OCI-LY7 (cell line): Measurements from ENCODE around the gene MDK. TPM values are rescaled to one million over a fixed set of nuclear protein-coding genes. Genes with fewer than 3 reads are reported as not detected.

Experiments
- BruUV-seq: library from RNA; stranded (reverse); fragments of 400-500 nt; replicated peaks from 2 replicates; lab custom pipeline; 2021; lab: Mats Ljungman, UMichigan
- CTCF ChIA-PET: fragments of 300-600 bp; sonication (Branson Sonifier 250); formaldehyde crosslinking; loops from one replicate; lab custom pipeline; 2022; ENCODE audit warnings: antibody characterized with exemption; ENCODE audit not compliant: unreplicated experiment; lab: Charles Lee
- POLR2A ChIA-PET: fragments of 300-600 bp; sonication (Branson Sonifier 250); formaldehyde crosslinking; loops from one replicate; lab custom pipeline; 2022; ENCODE audit warnings: antibody characterized with exemption; lab: Charles Lee
- DNase-seq: peaks from one replicate; pipeline ENCODE4 v3.0.0-alpha.2; 2015; ENCODE audit warnings: low spot score
- H2AFZ ChIP-seq: fragments of 200-600 bp; sonication (generic), shearing (Covaris generic); 2 replicates; pipeline ENCODE4 v1.6.1; 2014; ENCODE audit warnings: mild to moderate bottlenecking, antibody characterized with exemption, low read length, moderate library complexity
- H3K27ac ChIP-seq: fragments of 200-600 bp; sonication (generic); 2 replicates; pipeline ENCODE4 v1.5.1; 2014; ENCODE audit warnings: mixed run types, low read depth, mild to moderate bottlenecking, moderate library complexity, low read length, inconsistent platforms; ENCODE audit not compliant: poor library complexity, severe bottlenecking
- H3K36me3 ChIP-seq: fragments of 200-600 bp; sonication (generic); 2 replicates; pipeline ENCODE4 v1.6.1; 2014; ENCODE audit warnings: mild to moderate bottlenecking, antibody characterized with exemption, low read length, moderate library complexity, mixed read lengths; ENCODE audit not compliant: insufficient read depth
- H3K4me1 ChIP-seq: fragments of 200-600 bp; sonication (generic); 2 replicates; pipeline ENCODE4 v1.5.1; 2014; ENCODE audit warnings: mild to moderate bottlenecking, low read length; ENCODE audit not compliant: insufficient read depth, poor library complexity, severe bottlenecking
- H3K4me2 ChIP-seq: fragments of 200-600 bp; sonication (generic); 2 replicates; pipeline ENCODE4 v1.6.1; 2014; ENCODE audit warnings: mild to moderate bottlenecking, low read length
- H3K4me3 ChIP-seq: fragments of 200-600 bp; sonication (generic); 2 replicates; pipeline ENCODE4 v1.5.1; 2014; ENCODE audit warnings: mild to moderate bottlenecking, low read depth, low read length; ENCODE audit not compliant: poor library complexity, severe bottlenecking
- H3K79me2 ChIP-seq: fragments of 200-600 bp; sonication (generic); 2 replicates; pipeline ENCODE4 v1.6.1; 2016; ENCODE audit warnings: low read depth, mild to moderate bottlenecking, low read length, moderate library complexity, mixed read lengths; ENCODE audit not compliant: insufficient read depth
- H3K9me2 ChIP-seq: fragments of 200-600 bp; sonication (generic); 2 replicates; pipeline ENCODE4 v1.6.1; 2016; ENCODE audit warnings: mild to moderate bottlenecking, low read length, mixed read lengths; ENCODE audit not compliant: insufficient read depth
- H3K9me3 ChIP-seq: fragments of 200-600 bp; sonication (generic); 2 replicates; pipeline ENCODE4 v1.6.1; 2014; ENCODE audit warnings: mild to moderate bottlenecking, mixed run types, low read length, mixed read lengths
- H4K20me1 ChIP-seq: fragments of 200-600 bp; sonication (generic); 2 replicates; pipeline ENCODE4 v1.6.1; 2014; ENCODE audit warnings: mild to moderate bottlenecking, antibody characterized with exemption, low read length, moderate library complexity, mixed read lengths; ENCODE audit not compliant: insufficient read depth
- CTCF ChIP-seq: fragments of 200-600 bp; sonication (generic); conservative IDR thresholded peaks from 2 replicates; pipeline ENCODE4 v1.5.1; 2014; ENCODE audit warnings: mild to moderate bottlenecking, antibody characterized with exemption, low read length, moderate library complexity, mixed read lengths
- EZH2phosphoT487 ChIP-seq: fragments of 200-600 bp; sonication (generic); IDR thresholded peaks from 2 replicates; pipeline ENCODE4 v1.6.1; 2018; ENCODE audit warnings: low read depth, borderline replicate concordance, mild to moderate bottlenecking, mixed run types, antibody characterized with exemption, low read length, moderate library complexity, mixed read lengths
- intact Hi-C: fragments of 100-400 bp; cut with micrococcal nuclease; formaldehyde crosslinking; loops from one replicate; pipeline ENCODE4 v1.10.0; 2022; ENCODE audit not compliant: unreplicated experiment
- total RNA-seq, 2 experiments: library from RNA; depleted of rRNA in 1 of 2; stranded (reverse); fragments of >200 nt in 1 of 2; shearing (Covaris generic) in 1 of 2; gene quantifications; 2 replicates each; pipeline ENCODE4 v1.2.3, GENCODE V29; 2014 to 2022

MDK gene
- total RNA-seq, 2 experiments from 2014 or later: 5.1 to 6.2 TPM

DNA sequence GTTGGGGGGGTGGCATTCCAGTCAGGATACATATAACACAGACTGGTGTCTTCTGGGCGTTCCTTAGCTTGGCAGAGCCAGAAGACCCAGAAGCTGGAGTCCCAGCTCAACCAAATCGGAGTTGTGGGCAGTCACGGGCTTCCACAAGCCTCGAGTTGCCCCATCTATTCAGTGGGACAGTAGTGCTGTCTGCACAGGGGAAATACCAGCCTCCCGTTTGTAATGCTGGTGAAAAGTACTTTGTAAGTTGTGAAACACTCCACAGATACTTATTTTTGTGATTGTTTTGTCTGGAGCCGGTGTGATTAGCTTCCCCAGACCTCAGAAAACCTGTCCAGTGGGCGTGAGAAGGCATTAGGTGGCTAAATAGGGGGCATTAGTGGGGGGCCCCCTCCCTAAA lies 20.6 kb upstream of the MDK start:
- H2AFZ ChIP-seq: peak overlapping the region; percentile 49; the same call in 1 of the 2 replicates
- H3K79me2 ChIP-seq: peaks cover 36% of the 10 kb centered on the region
- H3K4me1 ChIP-seq: peaks cover 42% of the 10 kb centered on the region
- ChIA-PET CTCF (interaction anchor here (0.6 to 1.5 kb wide), 5 partner anchors 8 to 129 kb away, joined by 3 to 10 read pairs (median 4); no protein-coding TSS in a partner anchor), POLR2A (interaction anchor here (0.6 to 3.5 kb wide), 14 partner anchors 9 to 815 kb away, joined by 3 to 38 read pairs (median 3); partner anchors contain the start of gene DGKZ)
- H3K4me3 ChIP-seq: peak overlapping the region; percentile 77
- H3K27ac ChIP-seq: peak overlapping the region; percentile 82
- H4K20me1 ChIP-seq: no peaks in the 10 kb centered on the region
- H3K9me3 ChIP-seq: no peaks in the 10 kb centered on the region
- peak; percentile 45 for DNase-seq
- TF ChIP-seq CTCF: no peak
- no peak for TF ChIP-seq EZH2phosphoT487
- intact Hi-C loops: loop anchor here (1.0 kb wide), 1 partner anchor 12 kb away; no protein-coding TSS in a partner anchor
- TSS peak; percentile 86 for BruUV-seq
- no peaks in the 10 kb centered on the region for H3K9me2 ChIP-seq
- H3K36me3 ChIP-seq: peaks cover 19% of the 10 kb centered on the region; the same call in 1 of the 2 replicates
- peak overlapping the region; percentile 94 for H3K4me2 ChIP-seq

GRCh38 chr11:46361283-46362155 lies 19.9 kb upstream of the MDK start:
- TF ChIP-seq CTCF (no peak), EZH2phosphoT487 (no peak)
- Histone ChIP-seq H3K27ac (peak overlapping the region; percentile 82), H3K4me1 (peaks cover 42% of the 10 kb centered on the region), H2AFZ (peak overlapping the region; percentile 49; the same call in 1 of the 2 replicates), H3K79me2 (peaks cover 36% of the 10 kb centered on the region), H3K4me3 (peak overlapping the region; percentile 77), H3K4me2 (peak overlapping the region; percentile 94), H3K36me3 (peaks cover 19% of the 10 kb centered on the region; the same call in 1 of the 2 replicates), H3K9me3 (no peaks in the 10 kb centered on the region), H4K20me1 (no peaks in the 10 kb centered on the region), H3K9me2 (no peaks in the 10 kb centered on the region)
- intact Hi-C loops: loop anchor here (1.0 kb wide), 1 partner anchor 12 kb away; no protein-coding TSS in a partner anchor
- CTCF ChIA-PET: interaction anchor here (0.6 to 1.5 kb wide), 6 partner anchors 9 to 129 kb away, joined by 3 to 10 read pairs (median 4); no protein-coding TSS in a partner anchor
- POLR2A ChIA-PET: interaction anchor here (0.6 to 3.5 kb wide), 15 partner anchors 9 to 816 kb away, joined by 3 to 38 read pairs (median 3); partner anchors contain the start of gene DGKZ
- peak; percentile 88 for DNase-seq
- BruUV-seq: no TSS peak
